ENCODE measurements around the gene KCNK2. TPM values are rescaled to one million over a fixed set of nuclear protein-coding genes. Genes with fewer than 3 reads are reported as not detected.

KCNK2 gene
- total and polyA plus RNA-seq, 10 donors: 0.13 to 0.17 TPM; not detected in 8

DNA sequence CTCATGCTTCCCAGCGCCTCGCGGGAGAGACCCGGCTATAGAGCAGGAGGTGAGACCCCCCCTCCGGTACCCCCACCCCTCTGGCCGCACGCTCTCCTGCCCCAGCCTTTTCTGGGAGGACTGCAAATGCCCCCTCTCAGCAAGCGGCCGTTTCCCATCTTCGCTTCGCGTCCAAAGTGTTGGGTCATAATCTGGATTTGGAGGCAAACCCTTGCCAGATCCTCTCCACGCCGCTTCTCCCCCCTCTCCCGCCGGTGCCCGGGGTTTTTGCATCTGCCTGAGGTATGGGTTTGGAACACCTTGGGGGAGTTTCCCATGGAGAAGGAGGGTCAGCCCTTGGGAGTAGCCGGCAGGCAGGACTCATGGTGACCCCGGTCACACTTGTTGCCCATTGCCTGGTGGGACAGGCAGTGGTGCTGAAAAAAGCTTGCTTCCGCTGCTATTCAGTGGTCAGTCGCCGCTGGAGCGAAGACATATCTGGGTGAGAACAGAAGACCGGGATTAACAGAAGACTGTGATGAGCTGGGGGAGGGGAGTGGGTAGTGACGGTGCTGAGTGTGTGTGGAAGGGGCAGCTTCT lies 935 bp downstream of the KCNK2 start:
- Histone ChIP-seq H3K4me3 (peak overlapping the region in 4 of 8 donors; percentile 11 to 55 (median 28)), H3K36me3 (no peaks in the 10 kb centered on the region), H3K9me3 (no peaks in the 10 kb centered on the region), H3K4me1 (peaks cover 0 to 19% (median 3%) of the 10 kb centered on the region in 6 donors), H3K27me3 (replicated peaks in 1 of 7) (peaks cover 0 to 67% (median 31%) of the 10 kb centered on the region in 7 donors), H3K27ac (no peak overlapping the region)
- TF ChIP-seq, protein P1, sequence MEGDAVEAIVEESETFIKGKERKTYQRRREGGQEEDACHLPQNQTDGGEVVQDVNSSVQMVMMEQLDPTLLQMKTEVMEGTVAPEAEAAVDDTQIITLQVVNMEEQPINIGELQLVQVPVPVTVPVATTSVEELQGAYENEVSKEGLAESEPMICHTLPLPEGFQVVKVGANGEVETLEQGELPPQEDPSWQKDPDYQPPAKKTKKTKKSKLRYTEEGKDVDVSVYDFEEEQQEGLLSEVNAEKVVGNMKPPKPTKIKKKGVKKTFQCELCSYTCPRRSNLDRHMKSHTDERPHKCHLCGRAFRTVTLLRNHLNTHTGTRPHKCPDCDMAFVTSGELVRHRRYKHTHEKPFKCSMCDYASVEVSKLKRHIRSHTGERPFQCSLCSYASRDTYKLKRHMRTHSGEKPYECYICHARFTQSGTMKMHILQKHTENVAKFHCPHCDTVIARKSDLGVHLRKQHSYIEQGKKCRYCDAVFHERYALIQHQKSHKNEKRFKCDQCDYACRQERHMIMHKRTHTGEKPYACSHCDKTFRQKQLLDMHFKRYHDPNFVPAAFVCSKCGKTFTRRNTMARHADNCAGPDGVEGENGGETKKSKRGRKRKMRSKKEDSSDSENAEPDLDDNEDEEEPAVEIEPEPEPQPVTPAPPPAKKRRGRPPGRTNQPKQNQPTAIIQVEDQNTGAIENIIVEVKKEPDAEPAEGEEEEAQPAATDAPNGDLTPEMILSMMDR (IDR thresholded peaks at IDR 0.05 in 8 of 11, conservative IDR thresholded peaks at IDR 0.05 in 3 of 11): no peak
- no peak for TF ChIP-seq POLR2AphosphoS5 (IDR thresholded peaks at IDR 0.05)
- no peak for TF ChIP-seq POLR2A (IDR thresholded peaks at IDR 0.05)
- intact Hi-C loops (cut with DNase I; ENCODE audit: low total_unique reads): no loop called here
- peak; percentile 58 for DNase-seq
- 3 to 7% (median 5%) methylated on average over 20 to 25 of the region's 25 CpGs for WGBS, 5 donors

DNA sequence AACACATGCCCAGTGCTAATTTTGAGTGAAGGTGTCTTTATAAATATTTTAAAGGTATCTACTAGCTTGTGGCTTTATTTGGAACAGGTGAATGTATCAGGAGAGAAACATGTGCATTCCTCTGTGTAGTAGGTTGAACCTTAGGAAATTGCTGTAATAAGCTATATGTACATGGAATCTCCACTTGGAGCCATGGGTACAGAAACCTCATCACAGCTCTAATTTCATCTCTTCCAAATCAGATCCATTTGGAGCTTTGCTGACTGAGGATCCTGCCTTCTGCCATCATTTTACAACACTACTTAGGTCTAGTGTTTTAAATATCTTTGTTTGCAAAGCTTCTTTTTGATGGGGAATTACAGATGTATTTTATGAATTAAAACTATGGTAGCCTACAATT lies 2.1 kb downstream of the KCNK2 start:
- DNase-seq: no peak
- H3K27me3 ChIP-seq (replicated peaks in 1 of 7): peaks cover 0 to 67% (median 31%) of the 10 kb centered on the region in 7 donors
- H3K9me3 ChIP-seq: no peaks in the 10 kb centered on the region
- H3K36me3 ChIP-seq: no peaks in the 10 kb centered on the region
- H3K4me3 ChIP-seq: no peak overlapping the region
- H3K4me1 ChIP-seq: peaks cover 0 to 19% (median 3%) of the 10 kb centered on the region in 6 donors
- no peak overlapping the region for H3K27ac ChIP-seq
- intact Hi-C loops (cut with DNase I; ENCODE audit: low total_unique reads): no loop called here
- no peak for TF ChIP-seq POLR2A (IDR thresholded peaks at IDR 0.05)
- TF ChIP-seq, protein P1 (IDR thresholded peaks at IDR 0.05 in 8 of 11, conservative IDR thresholded peaks at IDR 0.05 in 3 of 11): no peak
- TF ChIP-seq POLR2AphosphoS5 (IDR thresholded peaks at IDR 0.05): no peak

DNA sequence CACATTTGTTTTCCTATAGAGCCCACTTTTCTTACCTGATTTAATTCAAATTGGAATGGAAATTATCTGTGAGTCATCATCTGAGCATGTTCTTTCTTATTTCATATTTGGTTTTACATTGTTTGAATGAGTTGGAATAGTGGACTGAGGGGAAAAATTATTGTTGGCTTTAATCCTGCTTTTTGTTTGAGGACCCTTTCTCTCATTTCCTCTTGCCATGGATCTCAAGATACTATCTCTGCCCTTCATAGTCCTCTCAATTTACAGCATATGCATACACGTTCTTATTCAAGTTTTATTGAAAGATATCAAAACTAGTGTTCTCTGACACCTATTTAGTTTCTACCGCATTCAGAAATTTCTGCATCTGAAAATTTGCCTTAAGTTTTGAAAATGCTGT lies 5.1 kb downstream of the KCNK2 start:
- Histone ChIP-seq H3K27ac (no peak overlapping the region), H3K4me1 (peaks cover 0 to 8% (median under 1%) of the 10 kb centered on the region in 6 donors), H3K36me3 (no peaks in the 10 kb centered on the region), H3K9me3 (no peaks in the 10 kb centered on the region), H3K4me3 (no peak overlapping the region), H3K27me3 (replicated peaks in 1 of 7) (peaks cover 0 to 41% (median 14%) of the 10 kb centered on the region in 7 donors)
- intact Hi-C loops (cut with DNase I; ENCODE audit: low total_unique reads): no loop called here
- DNase-seq: no peak
- TF ChIP-seq, protein P1 (IDR thresholded peaks at IDR 0.05 in 8 of 11, conservative IDR thresholded peaks at IDR 0.05 in 3 of 11): no peak
- no peak for TF ChIP-seq POLR2A (IDR thresholded peaks at IDR 0.05)
- no peak for TF ChIP-seq POLR2AphosphoS5 (IDR thresholded peaks at IDR 0.05)
- 76 to 89% (median 79%) methylated on average over 2 of the region's 2 CpGs for WGBS, 5 donors

DNA sequence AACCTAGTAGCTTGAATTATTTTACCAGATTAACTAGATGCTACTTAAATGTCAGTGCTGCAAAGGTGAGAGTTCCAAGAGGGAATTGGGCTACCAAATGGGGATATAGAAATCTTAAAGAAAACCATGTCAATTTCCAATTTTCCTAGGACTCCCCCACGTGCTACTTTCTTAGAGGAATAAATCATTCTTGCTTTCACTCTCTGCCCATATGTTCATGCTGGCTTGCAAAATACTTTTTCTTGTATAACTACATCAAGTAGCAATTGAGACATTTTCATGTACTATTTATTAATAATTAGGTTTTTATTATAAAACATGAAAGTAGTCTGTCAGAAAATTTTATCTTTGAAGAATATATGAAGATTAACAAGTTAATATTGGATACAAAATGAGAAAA lies 11.8 kb downstream of the KCNK2 start:
- Histone ChIP-seq H3K9me3 (no peaks in the 10 kb centered on the region), H3K4me1 (no peaks in the 10 kb centered on the region), H3K27ac (no peak overlapping the region), H3K4me3 (no peak overlapping the region), H3K27me3 (replicated peaks in 1 of 7) (no peaks in the 10 kb centered on the region), H3K36me3 (no peaks in the 10 kb centered on the region)
- intact Hi-C loops (cut with DNase I; ENCODE audit: low total_unique reads): no loop called here
- no peak for DNase-seq
- TF ChIP-seq POLR2AphosphoS5 (IDR thresholded peaks at IDR 0.05) (no peak), POLR2A (IDR thresholded peaks at IDR 0.05) (no peak)
- TF ChIP-seq, protein P1 (IDR thresholded peaks at IDR 0.05 in 8 of 11, conservative IDR thresholded peaks at IDR 0.05 in 3 of 11): no peak
- WGBS, 5 donors: 18 to 36% (median 29%) methylated on average over 1 of the region's 1 CpG
